Measurements from ENCODE around the gene ANO3. TPM values are rescaled to one million over a fixed set of nuclear protein-coding genes. Genes with fewer than 3 reads are reported as not detected.

The ANO3 gene
- total RNA-seq, 1 donor from 2014 or later, result 8.2 TPM

DNA sequence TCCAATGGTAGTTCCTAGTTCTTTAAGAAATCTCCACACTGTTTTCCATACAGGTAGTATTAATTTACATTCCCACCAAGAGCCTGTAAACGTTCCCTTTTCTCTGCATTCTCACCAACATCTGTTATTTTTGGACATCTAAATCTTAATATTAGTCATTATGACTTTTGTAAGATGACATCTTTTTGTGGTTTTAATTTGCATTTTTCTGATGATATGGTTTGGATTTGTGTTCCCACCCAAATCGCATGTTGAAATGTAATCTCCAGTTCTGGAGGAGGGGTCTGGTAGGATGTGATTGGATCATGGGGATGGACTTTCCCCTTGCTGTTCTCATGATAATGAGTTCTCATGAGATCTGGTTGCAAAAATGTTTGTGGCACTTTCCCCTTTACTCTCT is 151.2 kb downstream of the ANO3 start:
- Histone ChIP-seq H3K4me3 (no peak overlapping the region), H3K27me3 (no peaks in the 10 kb centered on the region), H3K27ac (no peak overlapping the region), H3K9me3 (no peaks in the 10 kb centered on the region), H3K36me3 (no peaks in the 10 kb centered on the region), H3K4me1 (no peaks in the 10 kb centered on the region)
- DNase-seq (ENCODE audit: low spot score in 2 of 2), result no peak
- intact Hi-C loops (cut with DNase I), result no loop called here
- TF ChIP-seq, protein P1, sequence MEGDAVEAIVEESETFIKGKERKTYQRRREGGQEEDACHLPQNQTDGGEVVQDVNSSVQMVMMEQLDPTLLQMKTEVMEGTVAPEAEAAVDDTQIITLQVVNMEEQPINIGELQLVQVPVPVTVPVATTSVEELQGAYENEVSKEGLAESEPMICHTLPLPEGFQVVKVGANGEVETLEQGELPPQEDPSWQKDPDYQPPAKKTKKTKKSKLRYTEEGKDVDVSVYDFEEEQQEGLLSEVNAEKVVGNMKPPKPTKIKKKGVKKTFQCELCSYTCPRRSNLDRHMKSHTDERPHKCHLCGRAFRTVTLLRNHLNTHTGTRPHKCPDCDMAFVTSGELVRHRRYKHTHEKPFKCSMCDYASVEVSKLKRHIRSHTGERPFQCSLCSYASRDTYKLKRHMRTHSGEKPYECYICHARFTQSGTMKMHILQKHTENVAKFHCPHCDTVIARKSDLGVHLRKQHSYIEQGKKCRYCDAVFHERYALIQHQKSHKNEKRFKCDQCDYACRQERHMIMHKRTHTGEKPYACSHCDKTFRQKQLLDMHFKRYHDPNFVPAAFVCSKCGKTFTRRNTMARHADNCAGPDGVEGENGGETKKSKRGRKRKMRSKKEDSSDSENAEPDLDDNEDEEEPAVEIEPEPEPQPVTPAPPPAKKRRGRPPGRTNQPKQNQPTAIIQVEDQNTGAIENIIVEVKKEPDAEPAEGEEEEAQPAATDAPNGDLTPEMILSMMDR (IDR thresholded peaks at IDR 0.05), result no peak

DNA sequence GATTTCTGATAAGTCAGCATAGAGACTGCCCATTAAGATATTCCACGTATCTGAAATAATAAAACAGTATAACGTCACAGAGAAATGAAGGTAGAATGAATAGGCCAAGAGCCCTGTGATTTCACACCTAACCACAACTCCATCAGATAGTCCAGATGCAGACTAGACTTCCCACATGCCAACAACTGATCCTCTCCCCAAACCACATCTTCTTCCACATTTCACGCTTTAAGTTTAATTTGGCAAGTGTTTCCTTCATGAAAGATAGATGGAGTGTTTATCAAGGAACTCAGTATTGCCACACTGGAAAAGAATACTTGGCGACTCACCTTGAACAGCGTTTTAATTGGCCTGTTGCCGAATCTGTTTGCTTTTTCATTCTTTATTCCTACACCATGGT is 158.6 kb downstream of the ANO3 start:
- Histone ChIP-seq H3K27me3 (no peaks in the 10 kb centered on the region), H3K27ac (no peak overlapping the region), H3K36me3 (no peaks in the 10 kb centered on the region), H3K4me3 (no peak overlapping the region), H3K4me1 (no peaks in the 10 kb centered on the region), H3K9me3 (no peaks in the 10 kb centered on the region)
- DNase-seq (ENCODE audit: low spot score in 2 of 2), result no peak
- intact Hi-C loops (cut with DNase I), result no loop called here
- TF ChIP-seq, protein P1 (IDR thresholded peaks at IDR 0.05), result no peak

DNA sequence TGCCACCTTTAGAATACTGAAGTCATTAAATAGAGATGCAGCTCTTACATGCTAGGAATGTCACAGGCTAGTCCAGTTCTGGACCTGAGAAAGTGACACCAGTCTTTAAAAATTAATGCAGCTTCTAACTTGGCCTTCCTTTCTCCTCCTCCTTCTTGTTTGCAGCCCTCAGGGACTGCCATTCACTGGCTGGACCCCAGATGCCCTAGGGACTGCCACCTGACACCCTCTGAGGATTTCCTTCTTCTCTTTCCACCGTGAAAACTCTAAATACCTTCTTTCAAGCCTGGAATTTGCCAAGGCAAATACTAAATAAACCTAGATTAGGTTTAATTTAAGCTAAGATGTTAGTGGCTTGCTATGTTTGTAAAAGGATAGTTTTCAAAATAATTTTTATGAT is 161.7 kb downstream of the ANO3 start:
- intact Hi-C loops (cut with DNase I), result no loop called here

DNA sequence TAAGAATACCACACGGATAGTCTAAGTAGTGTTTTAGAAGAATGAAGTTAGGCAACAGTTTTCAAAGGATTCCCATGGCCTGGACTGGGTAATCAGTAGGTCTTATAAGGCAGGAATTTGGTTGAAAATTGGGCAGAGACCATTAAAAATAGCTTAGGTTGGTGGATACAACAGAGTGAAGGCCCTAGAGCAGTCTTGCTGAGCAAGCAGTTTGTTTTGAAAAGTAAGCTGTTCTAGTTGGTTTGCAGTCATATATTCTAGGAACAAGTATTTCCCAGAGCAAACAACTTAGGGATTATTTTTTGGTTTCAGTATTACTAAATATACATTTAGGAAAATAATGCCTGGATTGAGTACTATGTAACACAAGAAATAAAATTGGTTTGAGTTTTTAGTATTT is 175.3 kb downstream of the ANO3 start:
- intact Hi-C loops (cut with DNase I), result no loop called here
- no peak overlapping the region for H3K27ac ChIP-seq
- H3K27me3 ChIP-seq, result no peaks in the 10 kb centered on the region
- no peak overlapping the region for H3K4me3 ChIP-seq
- DNase-seq (ENCODE audit: low spot score in 2 of 2), result no peak
- no peaks in the 10 kb centered on the region for H3K9me3 ChIP-seq
- TF ChIP-seq, protein P1 (IDR thresholded peaks at IDR 0.05), result no peak
- H3K36me3 ChIP-seq, result no peaks in the 10 kb centered on the region
- H3K4me1 ChIP-seq, result no peaks in the 10 kb centered on the region

More for the DNA sequence above, 161.7 kb downstream of the ANO3 start:
- no peak for DNase-seq (ENCODE audit: low spot score in 2 of 2)
- no peak overlapping the region for H3K27ac ChIP-seq
- H3K4me1 ChIP-seq, result no peaks in the 10 kb centered on the region
- H3K9me3 ChIP-seq, result no peaks in the 10 kb centered on the region
- TF ChIP-seq, protein P1 (IDR thresholded peaks at IDR 0.05), result no peak
- no peaks in the 10 kb centered on the region for H3K27me3 ChIP-seq
- H3K4me3 ChIP-seq, result no peak overlapping the region
- H3K36me3 ChIP-seq, result no peaks in the 10 kb centered on the region

DNA sequence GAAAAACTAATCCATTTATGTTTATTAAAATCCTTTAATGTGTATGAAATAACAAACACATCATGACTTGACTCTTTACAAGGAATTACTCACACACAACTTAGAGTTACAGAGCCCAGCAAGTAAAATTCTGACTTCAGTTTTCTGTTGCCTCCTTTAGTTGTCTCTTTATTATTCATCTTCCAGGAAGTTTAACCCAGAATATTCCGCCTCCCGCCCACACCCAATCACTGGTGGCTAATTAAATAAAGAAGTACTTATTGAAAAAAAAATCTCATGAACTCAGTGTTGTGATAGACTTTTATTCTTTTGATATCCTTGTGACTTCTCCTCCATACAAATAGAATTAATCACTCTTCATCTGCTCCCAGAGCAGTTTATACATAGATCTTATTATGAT is 178.2 kb downstream of the ANO3 start:
- TF ChIP-seq, protein P1 (IDR thresholded peaks at IDR 0.05), result no peak
- H3K27me3 ChIP-seq, result no peaks in the 10 kb centered on the region
- intact Hi-C loops (cut with DNase I), result no loop called here
- DNase-seq (ENCODE audit: low spot score in 2 of 2), result no peak
- no peak overlapping the region for H3K27ac ChIP-seq
- H3K36me3 ChIP-seq, result no peaks in the 10 kb centered on the region
- H3K9me3 ChIP-seq, result no peaks in the 10 kb centered on the region
- no peak overlapping the region for H3K4me3 ChIP-seq
- no peaks in the 10 kb centered on the region for H3K4me1 ChIP-seq

DNA sequence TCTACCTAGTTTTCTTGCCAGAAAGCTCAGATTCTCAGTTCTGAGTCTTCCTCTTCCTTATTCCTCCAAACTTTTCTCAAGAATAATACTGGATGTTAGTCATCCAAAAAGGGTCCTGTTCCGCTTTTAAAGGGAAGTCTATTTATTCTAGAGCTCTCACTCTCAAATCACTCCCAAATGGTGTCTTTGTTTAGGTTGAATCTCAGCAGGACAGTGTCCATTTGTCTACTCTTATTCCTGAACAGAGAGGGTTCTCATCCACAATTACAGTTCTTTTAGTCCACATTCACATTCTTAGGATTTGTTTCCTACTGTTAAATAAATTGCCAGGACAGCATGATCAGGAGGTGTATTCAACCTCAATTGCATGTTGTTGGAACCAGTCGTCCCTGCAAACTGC is 178.8 kb downstream of the ANO3 start:
- no peaks in the 10 kb centered on the region for H3K27me3 ChIP-seq
- no peaks in the 10 kb centered on the region for H3K4me1 ChIP-seq
- TF ChIP-seq, protein P1 (IDR thresholded peaks at IDR 0.05), result no peak
- no peak for DNase-seq (ENCODE audit: low spot score in 2 of 2)
- H3K4me3 ChIP-seq, result no peak overlapping the region
- no peaks in the 10 kb centered on the region for H3K36me3 ChIP-seq
- intact Hi-C loops (cut with DNase I), result no loop called here
- no peaks in the 10 kb centered on the region for H3K9me3 ChIP-seq
- H3K27ac ChIP-seq, result no peak overlapping the region
